Kidney epithelial cell (primary cell): ENCODE results near the gene ARAP3. TPM values are rescaled to one million over a fixed set of nuclear protein-coding genes. Genes with fewer than 3 reads are reported as not detected.

Experiments
- DNase-seq: peaks from one replicate; pipeline ENCODE4 v3.0.0-alpha.2; 2010; ENCODE audit warnings: low read depth
- H3K27me3 ChIP-seq: 2 replicates; pipeline ENCODE4 v1.6.0; 2011; ENCODE audit warnings: low read length; ENCODE audit not compliant: control insufficient read depth, insufficient read depth
- H3K36me3 ChIP-seq: 2 replicates; pipeline ENCODE4 v1.5.1; 2011; ENCODE audit warnings: low read length; ENCODE audit not compliant: control insufficient read depth, insufficient read depth
- H3K4me3 ChIP-seq: 2 replicates; pipeline ENCODE4 v1.5.1; 2011; ENCODE audit warnings: low read depth, mild to moderate bottlenecking, control low read depth, low read length
- CTCF ChIP-seq: IDR thresholded peaks from 2 replicates; pipeline ENCODE4 v1.5.1; 2011; ENCODE audit warnings: mild to moderate bottlenecking, moderate library complexity, low read length, control low read depth, inconsistent platforms; ENCODE audit not compliant: insufficient read depth, poor library complexity, severe bottlenecking
- total RNA-seq: library from RNA; depleted of rRNA; stranded (reverse); fragments of >200 nt; gene quantifications from 2 replicates; pipeline ENCODE4 v1.2.3, GENCODE V29; 2015

Gene ARAP3
- total RNA-seq, 1 donor from 2014 or later: 9.2 TPM

- no peak overlapping the region for H3K4me3 ChIP-seq
- no peaks in the 10 kb centered on the region for H3K27me3 ChIP-seq
- DNase-seq: no peak
- TF ChIP-seq CTCF: no peak
- H3K36me3 ChIP-seq: no peaks in the 10 kb centered on the region
Measured at GRCh38 chr5:141672841-141673813, 8.9 kb downstream of the ARAP3 start.

GRCh38 chr5:141672071-141672840, 9.8 kb downstream of the ARAP3 start:
- Histone ChIP-seq H3K4me3 (no peak overlapping the region), H3K36me3 (no peaks in the 10 kb centered on the region), H3K27me3 (no peaks in the 10 kb centered on the region)
- no peak for DNase-seq
- TF ChIP-seq CTCF: no peak

GRCh38 chr5:141669520-141669919, 12.5 kb downstream of the ARAP3 start:
- DNase-seq: no peak
- no peak for TF ChIP-seq CTCF
- Histone ChIP-seq H3K4me3 (no peak overlapping the region), H3K36me3 (no peaks in the 10 kb centered on the region), H3K27me3 (no peaks in the 10 kb centered on the region)

GRCh38 chr5:141668601-141669265, 13.3 kb downstream of the ARAP3 start:
- Histone ChIP-seq H3K36me3 (no peaks in the 10 kb centered on the region), H3K27me3 (no peaks in the 10 kb centered on the region), H3K4me3 (no peak overlapping the region)
- DNase-seq: no peak
- TF ChIP-seq CTCF: no peak

GRCh38 chr5:141665995-141666940, 15.8 kb downstream of the ARAP3 start:
- H3K36me3 ChIP-seq: no peaks in the 10 kb centered on the region
- TF ChIP-seq CTCF: no peak
- no peaks in the 10 kb centered on the region for H3K27me3 ChIP-seq
- no peak overlapping the region for H3K4me3 ChIP-seq
- DNase-seq: no peak
